HEK293T (cell line): Measurements from ENCODE around the gene PINK1.

Experiments
- FOXA1 ChIP-seq: fragments of 450-650 bp; IDR thresholded peaks from 2 replicates; pipeline ENCODE4 v1.6.1; 2016; ENCODE audit warnings: mild to moderate bottlenecking
- FOXK2 ChIP-seq: fragments of 450-650 bp; IDR thresholded peaks from 2 replicates; pipeline ENCODE4 v1.6.1; 2016; ENCODE audit warnings: mild to moderate bottlenecking
- L3MBTL2 ChIP-seq: fragments of 450-650 bp; conservative IDR thresholded peaks from 2 replicates; pipeline ENCODE4 v1.6.1; 2016; ENCODE audit warnings: mild to moderate bottlenecking
- SP1 ChIP-seq: fragments of 450-650 bp; IDR thresholded peaks from 2 replicates; pipeline ENCODE4 v1.6.1; 2017

DNA sequence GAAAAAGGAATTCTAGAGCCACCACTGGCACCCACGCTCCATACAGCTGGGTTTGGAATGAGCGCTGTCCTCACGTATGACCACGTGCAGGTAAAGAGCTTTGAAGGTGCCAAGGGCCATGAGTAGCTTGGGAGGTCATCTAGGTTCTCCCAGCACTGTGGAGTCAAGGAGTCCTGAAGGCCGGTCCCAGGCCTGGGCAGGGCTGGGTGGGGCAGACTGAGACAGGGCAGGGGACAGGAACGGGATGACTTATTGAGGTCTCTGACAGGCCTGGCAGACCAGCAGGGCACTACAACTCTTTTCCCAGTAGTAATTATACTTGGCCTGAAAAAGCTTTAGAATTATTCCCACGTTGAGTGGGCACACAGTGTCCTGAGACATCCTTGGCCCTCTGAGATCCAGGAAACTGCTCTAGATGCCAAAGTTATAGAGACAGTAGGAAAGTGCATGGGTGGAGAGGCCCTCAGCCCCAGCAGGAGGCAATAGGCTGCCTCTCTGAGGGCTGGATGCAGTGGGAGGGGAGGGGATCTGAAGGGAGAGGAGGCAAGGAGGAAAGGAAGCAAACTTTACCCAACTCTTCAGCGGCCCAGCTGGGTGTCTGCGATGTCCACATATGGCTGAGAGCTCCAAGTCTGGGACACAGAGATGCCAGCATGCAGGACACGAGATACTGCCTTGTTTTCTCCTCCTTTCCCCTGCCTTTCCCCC, 46.2 kb upstream of the PINK1 start:
- TF ChIP-seq FOXA1, result no peak
- TF ChIP-seq FOXK2, result no peak
- no peak for TF ChIP-seq SP1
- no peak for TF ChIP-seq L3MBTL2
